Smooth muscle cell (in vitro differentiated cells): ENCODE measurements around the gene TMEM97. TPM values are rescaled to one million over a fixed set of nuclear protein-coding genes. Genes with fewer than 3 reads are reported as not detected.

Experiments
- DNase-seq: peaks from one replicate; lab custom pipeline; 2025; ENCODE audit not compliant: unreplicated experiment; lab: John Stamatoyannopoulos, UW
- H2AFZ ChIP-seq: fragments of 200-600 bp; sonication (generic); 2 replicates; pipeline ENCODE4 v1.6.0; 2016; ENCODE audit warnings: antibody characterized with exemption, low read depth, mild to moderate bottlenecking
- H3F3A ChIP-seq: fragments of 200-600 bp; sonication (generic); 2 replicates; pipeline ENCODE4 v1.6.0; 2017; ENCODE audit warnings: antibody characterized with exemption, low read depth
- H3K27ac ChIP-seq: fragments of 200-600 bp; sonication (generic); 2 replicates; pipeline ENCODE4 v1.5.1; 2016; ENCODE audit warnings: low read depth, mild to moderate bottlenecking
- H3K27me3 ChIP-seq: fragments of 200-600 bp; sonication (generic); 2 replicates; pipeline ENCODE4 v1.6.1; 2016; ENCODE audit warnings: low read depth, mild to moderate bottlenecking
- H3K36me3 ChIP-seq: fragments of 200-600 bp; sonication (generic); 2 replicates; pipeline ENCODE4 v1.5.1; 2016; ENCODE audit warnings: low read depth
- H3K4me1 ChIP-seq: fragments of 200-600 bp; sonication (generic); 2 replicates; pipeline ENCODE4 v1.5.1; 2016; ENCODE audit warnings: low read depth
- H3K4me2 ChIP-seq: fragments of 200-600 bp; sonication (generic); 2 replicates; pipeline ENCODE4 v1.6.0; 2016; ENCODE audit warnings: mild to moderate bottlenecking
- H3K4me3 ChIP-seq: fragments of 200-600 bp; sonication (generic); 2 replicates; pipeline ENCODE4 v1.5.1; 2016; ENCODE audit warnings: mild to moderate bottlenecking
- H3K79me2 ChIP-seq: fragments of 200-600 bp; sonication (generic); 2 replicates; pipeline ENCODE4 v1.6.0; 2016; ENCODE audit warnings: low read depth, mild to moderate bottlenecking
- H3K9ac ChIP-seq: fragments of 200-600 bp; sonication (generic); 2 replicates; pipeline ENCODE4 v1.6.0; 2016; ENCODE audit warnings: low read depth
- H3K9me3 ChIP-seq: fragments of 200-600 bp; sonication (generic); replicated peaks from 2 replicates; pipeline ENCODE4 v1.5.1; 2016; ENCODE audit warnings: low read depth
- H4K20me1 ChIP-seq: fragments of 200-600 bp; sonication (generic); 2 replicates; pipeline ENCODE4 v1.6.0; 2016; ENCODE audit warnings: low read depth
- WGBS: methylation state at CpG from one replicate; pipeline ENCODE4 v1.1.7; 2016; ENCODE audit warnings: low lambda C conversion rate; 5-methylcytosine and 5-hydroxymethylcytosine counted together
- polyA plus RNA-seq: library from polyadenylated mRNA; unstranded; fragments of >200 nt; fragmentation: Nextera tagmentation; extraction: Ambion mirVana; gene quantifications from 2 replicates; pipeline ENCODE4 v1.2.1, GENCODE V29; 2016
- total RNA-seq: library from RNA; depleted of rRNA; stranded (reverse); fragments of >200 nt; gene quantifications from 2 replicates; pipeline ENCODE4 v1.2.3, GENCODE V29; 2014
- TF ChIP-seq, protein P1 (sequence below): fragments of 200-600 bp; sonication (generic); IDR thresholded peaks from 2 replicates; pipeline ENCODE4 v1.5.1; 2017; ENCODE audit warnings: borderline replicate concordance, mild to moderate bottlenecking, antibody characterized with exemption; ENCODE audit not compliant: insufficient read depth, poor library complexity, severe bottlenecking

TMEM97 gene
- total and polyA plus RNA-seq, 2 experiments from 2014 or later, result 12.1 to 17.2 TPM

DNA sequence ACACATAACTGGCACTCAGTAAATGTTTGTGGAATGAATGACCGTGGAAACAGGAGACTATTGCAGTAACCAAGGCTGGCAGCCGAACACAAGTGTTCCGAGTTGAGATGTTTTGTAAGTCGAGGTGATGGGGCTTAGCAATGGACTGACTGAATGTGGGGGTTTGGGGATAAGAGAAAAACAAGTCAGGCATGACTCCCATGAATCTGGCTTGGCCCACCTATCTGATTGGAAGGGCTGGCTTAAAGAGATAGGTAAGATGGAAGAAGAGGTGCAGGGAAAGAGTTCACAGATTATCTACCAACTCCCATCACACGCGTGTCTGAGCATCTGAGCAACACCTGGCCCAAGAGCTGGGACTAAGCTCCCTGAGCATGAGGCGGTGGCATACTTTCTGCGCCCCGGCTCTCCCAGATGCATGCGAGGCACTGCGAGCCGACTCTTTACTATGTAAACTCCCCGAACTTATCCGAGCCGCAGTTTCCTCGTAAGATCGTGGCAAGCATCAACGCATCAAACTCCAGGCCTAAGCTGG lies 15.7 kb downstream of the TMEM97 start:
- WGBS, result 21% methylated on average over 18 of the region's 18 CpGs
- DNase-seq, result no peak
- peak overlapping the region; percentile 99 for H3K9ac ChIP-seq
- H3K4me1 ChIP-seq, result peaks cover 17% of the 10 kb centered on the region
- H4K20me1 ChIP-seq, result peaks cover 57% of the 10 kb centered on the region
- H3K4me3 ChIP-seq, result peak overlapping the region; percentile 77
- no peak overlapping the region for H2AFZ ChIP-seq
- TF ChIP-seq, protein P1, sequence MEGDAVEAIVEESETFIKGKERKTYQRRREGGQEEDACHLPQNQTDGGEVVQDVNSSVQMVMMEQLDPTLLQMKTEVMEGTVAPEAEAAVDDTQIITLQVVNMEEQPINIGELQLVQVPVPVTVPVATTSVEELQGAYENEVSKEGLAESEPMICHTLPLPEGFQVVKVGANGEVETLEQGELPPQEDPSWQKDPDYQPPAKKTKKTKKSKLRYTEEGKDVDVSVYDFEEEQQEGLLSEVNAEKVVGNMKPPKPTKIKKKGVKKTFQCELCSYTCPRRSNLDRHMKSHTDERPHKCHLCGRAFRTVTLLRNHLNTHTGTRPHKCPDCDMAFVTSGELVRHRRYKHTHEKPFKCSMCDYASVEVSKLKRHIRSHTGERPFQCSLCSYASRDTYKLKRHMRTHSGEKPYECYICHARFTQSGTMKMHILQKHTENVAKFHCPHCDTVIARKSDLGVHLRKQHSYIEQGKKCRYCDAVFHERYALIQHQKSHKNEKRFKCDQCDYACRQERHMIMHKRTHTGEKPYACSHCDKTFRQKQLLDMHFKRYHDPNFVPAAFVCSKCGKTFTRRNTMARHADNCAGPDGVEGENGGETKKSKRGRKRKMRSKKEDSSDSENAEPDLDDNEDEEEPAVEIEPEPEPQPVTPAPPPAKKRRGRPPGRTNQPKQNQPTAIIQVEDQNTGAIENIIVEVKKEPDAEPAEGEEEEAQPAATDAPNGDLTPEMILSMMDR, result no peak
- peaks cover 18% of the 10 kb centered on the region for H3F3A ChIP-seq
- H3K9me3 ChIP-seq, result no peaks in the 10 kb centered on the region
- H3K36me3 ChIP-seq, result no peaks in the 10 kb centered on the region
- peak overlapping the region; percentile 97 for H3K27ac ChIP-seq
- H3K27me3 ChIP-seq, result no peaks in the 10 kb centered on the region
- H3K79me2 ChIP-seq, result peaks cover 55% of the 10 kb centered on the region
- peak overlapping the region; percentile 88 for H3K4me2 ChIP-seq

DNA sequence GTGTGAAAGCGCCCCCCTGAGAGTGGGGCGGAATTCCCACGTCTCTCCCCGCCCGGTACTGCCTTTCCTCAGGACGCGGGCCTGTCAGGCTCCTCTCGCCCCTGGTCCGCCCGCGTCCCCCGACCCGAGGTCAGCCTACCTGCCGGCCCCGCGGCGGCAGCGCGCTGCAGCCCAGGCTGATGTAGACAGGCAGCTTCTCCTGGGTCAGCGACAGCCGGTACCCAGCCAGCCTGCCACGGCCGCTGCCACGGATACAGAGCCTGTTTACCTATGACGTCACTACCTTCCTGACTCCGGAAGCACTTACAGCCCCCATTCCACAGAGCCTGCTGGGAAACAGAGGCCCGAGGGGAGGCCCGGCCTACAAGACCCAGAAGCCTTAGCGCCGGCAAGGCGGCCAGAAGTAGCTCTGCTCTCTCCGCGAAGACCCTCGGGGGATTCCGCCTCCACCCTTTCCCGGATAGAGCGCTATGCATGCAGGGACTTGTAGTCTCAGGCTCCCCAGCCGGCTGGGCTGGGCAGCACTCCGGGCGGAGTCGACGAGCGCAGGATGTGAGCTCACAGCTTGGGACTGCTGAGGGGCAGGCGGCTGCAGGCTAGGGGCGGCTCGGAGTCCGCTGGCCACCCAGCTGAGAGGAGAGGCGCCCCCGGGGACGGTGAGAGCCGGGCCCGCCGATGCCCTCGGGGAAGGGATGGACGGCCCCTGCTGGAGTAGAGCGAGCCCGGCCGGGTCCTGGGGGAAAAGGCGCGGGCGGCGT lies 16.4 kb downstream of the TMEM97 start, which contains the start of the genes IFT20 and TNFAIP1:
Gene IFT20, minus strand, starts transcription at position 272 of the 758 bp plus-strand sequence. CDS start 3,487 bp downstream, outside the sequence.
Gene TNFAIP1, plus strand, starts transcription at position 561 of the 758 bp plus-strand sequence. CDS start 3,761 bp downstream, outside the sequence.
- peak; percentile 89 for DNase-seq
- peaks cover 63% of the 10 kb centered on the region for H4K20me1 ChIP-seq
- under 1% methylated on average over 61 of the region's 62 CpGs for WGBS
- peak within 1 kb of the TSS; percentile 97 for H3K27ac ChIP-seq
- TF ChIP-seq, protein P1, result no peak
- no peaks in the 10 kb centered on the region for H3K27me3 ChIP-seq
- H3F3A ChIP-seq, result peaks cover 18% of the 10 kb centered on the region
- H3K79me2 ChIP-seq, result peaks cover 61% of the 10 kb centered on the region
- no peak within 1 kb of the TSS for H2AFZ ChIP-seq
- H3K36me3 ChIP-seq, result no peaks in the 10 kb centered on the region
- H3K9me3 ChIP-seq, result no peaks in the 10 kb centered on the region
- peak within 1 kb of the TSS; percentile 99 for H3K9ac ChIP-seq
- peaks cover 17% of the 10 kb centered on the region for H3K4me1 ChIP-seq
- H3K4me3 ChIP-seq, result peak within 1 kb of the TSS; percentile 77
- peak within 1 kb of the TSS; percentile 90 for H3K4me2 ChIP-seq

DNA sequence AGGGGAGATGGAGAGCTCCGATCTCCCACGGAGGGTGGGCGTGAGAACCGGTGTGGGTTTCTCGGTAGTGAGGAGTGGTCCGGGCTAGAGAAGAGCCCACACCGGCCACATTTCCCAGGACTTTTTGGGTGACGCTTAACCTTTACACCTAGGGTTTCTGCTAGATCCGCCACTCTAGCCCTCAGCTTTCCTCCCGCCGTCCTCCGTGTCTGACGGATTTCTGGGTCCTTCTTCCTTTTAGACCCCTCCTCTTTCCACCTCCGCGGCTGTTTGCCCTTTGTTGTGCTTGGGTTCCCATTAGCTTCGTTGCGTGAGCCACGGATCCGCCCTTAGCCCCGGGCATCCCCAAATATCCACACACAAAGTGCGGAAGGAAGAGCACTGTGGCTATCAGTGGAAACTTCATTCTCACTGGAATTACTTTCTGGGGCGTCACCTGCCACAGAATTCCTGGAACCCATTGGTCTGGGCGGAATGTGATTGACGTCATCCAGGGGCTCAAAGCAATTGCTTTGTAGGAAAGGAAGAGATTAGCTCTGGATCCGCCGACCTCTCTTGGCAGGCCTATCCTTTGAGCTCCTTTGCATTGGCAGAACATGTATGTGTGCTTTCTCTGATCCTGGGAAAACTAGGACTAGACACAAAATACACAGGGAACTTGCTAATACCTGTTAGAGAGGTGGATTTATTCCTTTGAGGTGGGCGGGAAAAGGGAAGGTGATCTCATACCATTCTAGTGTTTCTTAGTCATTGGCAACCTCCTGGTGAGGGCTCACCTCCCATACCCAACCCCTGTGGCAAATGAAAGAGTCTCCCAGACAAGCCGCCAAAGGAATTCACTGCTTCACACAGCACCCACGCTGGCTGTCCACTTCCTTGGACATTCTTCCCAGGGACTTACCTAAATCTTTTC lies 17.2 kb downstream of the TMEM97 start:
- no peak overlapping the region for H2AFZ ChIP-seq
- H3K4me3 ChIP-seq, result peak overlapping the region; percentile 77
- H3K9ac ChIP-seq, result peak overlapping the region; percentile 99
- TF ChIP-seq, protein P1, result no peak
- H3K27ac ChIP-seq, result peak overlapping the region; percentile 97
- H3K4me2 ChIP-seq, result peak overlapping the region; percentile 90
- H3K4me1 ChIP-seq, result peaks cover 17% of the 10 kb centered on the region
- no peaks in the 10 kb centered on the region for H3K9me3 ChIP-seq
- H4K20me1 ChIP-seq, result peaks cover 66% of the 10 kb centered on the region
- 4% methylated on average over 29 of the region's 29 CpGs for WGBS
- no peak for DNase-seq
- H3K79me2 ChIP-seq, result peaks cover 61% of the 10 kb centered on the region
- H3K36me3 ChIP-seq, result no peaks in the 10 kb centered on the region
- H3K27me3 ChIP-seq, result no peaks in the 10 kb centered on the region
- H3F3A ChIP-seq, result peaks cover 18% of the 10 kb centered on the region
